ENCODE measurements around the gene SPC25. TPM values are rescaled to one million over a fixed set of nuclear protein-coding genes. Genes with fewer than 3 reads are reported as not detected.
"Not testable (repeated sequence)": the region's sequence is repeated elsewhere in the genome, so short reads cannot be mapped to it uniquely, and the experiment has no call there.

The SPC25 gene
- total RNA-seq, 5 donors from 2014 or later (not counting 1 experiment from before 2014, with no cell fraction given): 0.32 to 0.83 (median 0.43) TPM; not detected in 2

- ChIA-PET CTCF (no interaction called here), POLR2A (no interaction called here)
- no peaks in the 10 kb centered on the region for H3K36me3 ChIP-seq (ENCODE audit: control insufficient read depth in 2 of 2, extremely low read depth in 1 of 2, insufficient read depth in 1 of 2, low read length in 1 of 2)
- no peak for ATAC-seq (replicated peaks in 1 of 4)
- no peaks in the 10 kb centered on the region for H3K9me3 ChIP-seq
- Mint-ChIP-seq H3K36me3 (no peaks in the 10 kb centered on the region), H3K4me1 (peaks cover 0 to 1% (median under 1%) of the 10 kb centered on the region in 3 donors), H3K9me3 (no peaks in the 10 kb centered on the region), H3K27me3 (peaks cover 4 to 10% of the 10 kb centered on the region in 2 donors), H3K4me3 (no peak overlapping the region), H3K27ac (no peak overlapping the region)
- H3K27me3 ChIP-seq (replicated peaks in 1 of 2; ENCODE audit: control insufficient read depth in 2 of 2, extremely low read depth in 1 of 2, insufficient read depth in 2 of 2, low read length in 1 of 2): no peaks in the 10 kb centered on the region
- no peak overlapping the region for H3K27ac ChIP-seq (ENCODE audit: low read length)
- no peak for DNase-seq
- H3K4me1 ChIP-seq (ENCODE audit: control insufficient read depth in 1 of 2, extremely low read depth in 1 of 2, insufficient read depth in 2 of 2, low read length in 2 of 2): no peaks in the 10 kb centered on the region
- H3K4me3 ChIP-seq (ENCODE audit: control insufficient read depth in 1 of 2, extremely low read depth in 1 of 2, low read length in 1 of 2): no peak overlapping the region
Measured at GRCh38 chr2:168895771-168896170, 5.5 kb upstream of the SPC25 start.

DNA sequence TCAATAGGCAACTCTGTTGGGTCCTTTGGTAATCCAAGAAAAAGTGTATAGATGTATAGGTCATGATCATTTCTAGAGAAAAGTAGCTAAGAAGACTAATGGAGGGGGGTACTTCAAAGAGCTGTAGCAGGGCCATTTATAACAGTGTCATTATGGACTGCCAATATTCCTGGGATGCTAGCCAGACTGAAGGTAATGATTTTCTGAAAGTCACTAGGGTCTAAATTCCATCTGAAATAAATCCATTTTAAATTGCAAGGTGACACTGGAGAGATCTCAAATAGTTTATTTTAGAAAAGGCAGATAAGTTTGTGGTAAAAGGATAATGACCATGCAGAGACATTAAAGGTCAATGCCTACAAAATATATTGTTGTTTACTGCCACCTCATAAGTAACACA, 4.5 kb upstream of the SPC25 start:
- DNase-seq (no peak), ATAC-seq (replicated peaks in 1 of 4) (no peak)
- peaks cover 4 to 10% of the 10 kb centered on the region in 2 donors for H3K27me3 Mint-ChIP-seq
- H3K36me3 Mint-ChIP-seq: no peaks in the 10 kb centered on the region
- Histone ChIP-seq H3K4me3 (ENCODE audit: control insufficient read depth in 1 of 2, extremely low read depth in 1 of 2, low read length in 1 of 2) (no peak overlapping the region), H3K27me3 (replicated peaks in 1 of 2; ENCODE audit: control insufficient read depth in 2 of 2, extremely low read depth in 1 of 2, insufficient read depth in 2 of 2, low read length in 1 of 2) (peaks cover 0 to 2% of the 10 kb centered on the region in 2 experiments), H3K36me3 (ENCODE audit: control insufficient read depth in 2 of 2, extremely low read depth in 1 of 2, insufficient read depth in 1 of 2, low read length in 1 of 2) (no peaks in the 10 kb centered on the region), H3K27ac (ENCODE audit: low read length) (no peak overlapping the region), H3K9me3 (no peaks in the 10 kb centered on the region), H3K4me1 (ENCODE audit: control insufficient read depth in 1 of 2, extremely low read depth in 1 of 2, insufficient read depth in 2 of 2, low read length in 2 of 2) (peaks cover 0 to 5% of the 10 kb centered on the region in 2 experiments)
- H3K4me3 Mint-ChIP-seq: no peak overlapping the region
- H3K27ac Mint-ChIP-seq: no peak overlapping the region
- H3K9me3 Mint-ChIP-seq: no peaks in the 10 kb centered on the region
- CTCF ChIA-PET: no interaction called here
- H3K4me1 Mint-ChIP-seq: peaks cover 9 to 11% (median 10%) of the 10 kb centered on the region in 3 donors
- POLR2A ChIA-PET: no interaction called here

DNA sequence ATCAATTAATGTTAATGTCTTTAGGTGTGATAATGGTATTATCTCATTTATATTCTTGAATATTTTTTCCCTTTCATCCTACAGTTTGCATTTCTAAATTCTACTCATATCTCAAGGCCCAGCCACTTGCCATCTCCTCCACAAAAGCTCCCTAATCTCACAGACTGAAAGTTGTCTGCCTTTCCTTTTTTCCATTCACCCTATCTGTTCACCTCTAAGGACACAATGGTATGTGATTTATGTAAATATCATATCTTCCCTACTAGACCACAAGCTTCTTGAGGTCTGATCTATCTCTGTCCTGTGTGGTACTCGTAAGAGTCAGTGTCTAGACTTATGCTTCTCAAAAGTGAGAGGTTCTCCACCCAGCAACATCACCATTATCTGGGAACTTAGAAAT, 3.9 kb upstream of the SPC25 start:
- POLR2A ChIA-PET: no interaction called here
- Histone ChIP-seq H3K9me3 (no peaks in the 10 kb centered on the region), H3K27ac (ENCODE audit: low read length) (no peak overlapping the region), H3K27me3 (replicated peaks in 1 of 2; ENCODE audit: control insufficient read depth in 2 of 2, extremely low read depth in 1 of 2, insufficient read depth in 2 of 2, low read length in 1 of 2) (peaks cover 0 to 2% of the 10 kb centered on the region in 2 experiments), H3K4me3 (ENCODE audit: control insufficient read depth in 1 of 2, extremely low read depth in 1 of 2, low read length in 1 of 2) (no peak overlapping the region), H3K36me3 (ENCODE audit: control insufficient read depth in 2 of 2, extremely low read depth in 1 of 2, insufficient read depth in 1 of 2, low read length in 1 of 2) (no peaks in the 10 kb centered on the region), H3K4me1 (ENCODE audit: control insufficient read depth in 1 of 2, extremely low read depth in 1 of 2, insufficient read depth in 2 of 2, low read length in 2 of 2) (peaks cover 0 to 6% of the 10 kb centered on the region in 2 experiments)
- H3K27ac Mint-ChIP-seq: no peak overlapping the region
- H3K27me3 Mint-ChIP-seq: peaks cover 4 to 10% of the 10 kb centered on the region in 2 donors
- CTCF ChIA-PET: no interaction called here
- H3K4me3 Mint-ChIP-seq: no peak overlapping the region
- no peaks in the 10 kb centered on the region for H3K36me3 Mint-ChIP-seq
- no peaks in the 10 kb centered on the region for H3K9me3 Mint-ChIP-seq
- DNase-seq (no peak), ATAC-seq (replicated peaks in 1 of 4) (no peak)
- H3K4me1 Mint-ChIP-seq: peaks cover 11 to 13% (median 11%) of the 10 kb centered on the region in 3 donors
- WGBS (ENCODE audit: insufficient coverage): no CpG with 5 or more reads among the region's 1 CpG

- Mint-ChIP-seq H3K4me1 (peaks cover 11 to 13% (median 11%) of the 10 kb centered on the region in 3 donors), H3K4me3 (no peak overlapping the region), H3K27ac (no peak overlapping the region), H3K27me3 (peaks cover 4 to 10% of the 10 kb centered on the region in 2 donors), H3K9me3 (no peaks in the 10 kb centered on the region), H3K36me3 (no peaks in the 10 kb centered on the region)
- Histone ChIP-seq H3K36me3 (ENCODE audit: control insufficient read depth in 2 of 2, extremely low read depth in 1 of 2, insufficient read depth in 1 of 2, low read length in 1 of 2) (no peaks in the 10 kb centered on the region), H3K27me3 (replicated peaks in 1 of 2; ENCODE audit: control insufficient read depth in 2 of 2, extremely low read depth in 1 of 2, insufficient read depth in 2 of 2, low read length in 1 of 2) (peaks cover 0 to 2% of the 10 kb centered on the region in 2 experiments), H3K27ac (ENCODE audit: low read length) (no peak overlapping the region), H3K4me3 (ENCODE audit: control insufficient read depth in 1 of 2, extremely low read depth in 1 of 2, low read length in 1 of 2) (no peak overlapping the region), H3K9me3 (no peaks in the 10 kb centered on the region), H3K4me1 (ENCODE audit: control insufficient read depth in 1 of 2, extremely low read depth in 1 of 2, insufficient read depth in 2 of 2, low read length in 2 of 2) (peaks cover 0 to 6% of the 10 kb centered on the region in 2 experiments)
- ChIA-PET CTCF (no interaction called here), POLR2A (interaction anchor here in 1 of 2 donors (0.5 kb wide), 1 partner anchor 12 kb away, joined by 3 read pairs; no protein-coding TSS in a partner anchor)
- DNase-seq: no peak
- WGBS (ENCODE audit: insufficient coverage): no CpG with 5 or more reads among the region's 3 CpGs
- ATAC-seq (replicated peaks in 1 of 4): no peak
Measured at GRCh38 chr2:168892327-168892726, 2.1 kb upstream of the SPC25 start.

- POLR2A ChIA-PET: no interaction called here
- CTCF ChIA-PET: no interaction called here
- Mint-ChIP-seq H3K4me3 (peak overlapping the region; percentile 84 to 94 (median 90)), H3K9me3 (no peaks in the 10 kb centered on the region), H3K27me3 (peaks cover 2 to 10% of the 10 kb centered on the region in 2 donors), H3K36me3 (no peaks in the 10 kb centered on the region), H3K4me1 (peaks cover 11 to 13% (median 11%) of the 10 kb centered on the region in 3 donors), H3K27ac (no peak overlapping the region)
- peaks cover 0 to 2% of the 10 kb centered on the region in 2 experiments for H3K27me3 ChIP-seq (replicated peaks in 1 of 2; ENCODE audit: control insufficient read depth in 2 of 2, extremely low read depth in 1 of 2, insufficient read depth in 2 of 2, low read length in 1 of 2)
- ATAC-seq (replicated peaks in 1 of 4) (no peak), DNase-seq (peak in 1 of 35 experiments; percentile 3)
- no peak overlapping the region for H3K27ac ChIP-seq (ENCODE audit: low read length)
- H3K4me3 ChIP-seq (ENCODE audit: control insufficient read depth in 1 of 2, extremely low read depth in 1 of 2, low read length in 1 of 2): peak overlapping the region; percentile 63 to 80
- H3K36me3 ChIP-seq (ENCODE audit: control insufficient read depth in 2 of 2, extremely low read depth in 1 of 2, insufficient read depth in 1 of 2, low read length in 1 of 2): no peaks in the 10 kb centered on the region
- peaks cover 0 to 6% of the 10 kb centered on the region in 2 experiments for H3K4me1 ChIP-seq (ENCODE audit: control insufficient read depth in 1 of 2, extremely low read depth in 1 of 2, insufficient read depth in 2 of 2, low read length in 2 of 2)
- WGBS (ENCODE audit: insufficient coverage): no CpG with 5 or more reads among the region's 3 CpGs
- no peaks in the 10 kb centered on the region for H3K9me3 ChIP-seq
Measured at GRCh38 chr2:168889635-168890005, 610 bp downstream of the SPC25 start.

GRCh38 chr2:168884975-168885374, 5.3 kb downstream of the SPC25 start:
- no peak overlapping the region for H3K27ac ChIP-seq (ENCODE audit: low read length)
- no peaks in the 10 kb centered on the region for H3K9me3 ChIP-seq
- H3K9me3 Mint-ChIP-seq: no peaks in the 10 kb centered on the region
- no peaks in the 10 kb centered on the region for H3K36me3 Mint-ChIP-seq
- WGBS (ENCODE audit: insufficient coverage): 90% methylated on average over 1 of the region's 1 CpG
- no peak for DNase-seq
- peaks cover 4 to 14% (median 6%) of the 10 kb centered on the region in 3 donors for H3K4me1 Mint-ChIP-seq
- ATAC-seq (replicated peaks in 1 of 4): no peak
- ChIA-PET CTCF (interaction anchor here in 1 of 2 donors (0.6 kb wide), 1 partner anchor 540 kb away, joined by 3 read pairs; no protein-coding TSS in a partner anchor), POLR2A (no interaction called here)
- H3K27me3 ChIP-seq (replicated peaks in 1 of 2; ENCODE audit: control insufficient read depth in 2 of 2, extremely low read depth in 1 of 2, insufficient read depth in 2 of 2, low read length in 1 of 2): no peaks in the 10 kb centered on the region
- H3K4me3 Mint-ChIP-seq: no peak overlapping the region
- H3K27ac Mint-ChIP-seq: no peak overlapping the region
- no peaks in the 10 kb centered on the region for H3K27me3 Mint-ChIP-seq
- no peak overlapping the region for H3K4me3 ChIP-seq (ENCODE audit: control insufficient read depth in 1 of 2, extremely low read depth in 1 of 2, low read length in 1 of 2)
- H3K4me1 ChIP-seq (ENCODE audit: control insufficient read depth in 1 of 2, extremely low read depth in 1 of 2, insufficient read depth in 2 of 2, low read length in 2 of 2): peaks cover 0 to 4% of the 10 kb centered on the region in 2 experiments
- H3K36me3 ChIP-seq (ENCODE audit: control insufficient read depth in 2 of 2, extremely low read depth in 1 of 2, insufficient read depth in 1 of 2, low read length in 1 of 2): no peaks in the 10 kb centered on the region

DNA sequence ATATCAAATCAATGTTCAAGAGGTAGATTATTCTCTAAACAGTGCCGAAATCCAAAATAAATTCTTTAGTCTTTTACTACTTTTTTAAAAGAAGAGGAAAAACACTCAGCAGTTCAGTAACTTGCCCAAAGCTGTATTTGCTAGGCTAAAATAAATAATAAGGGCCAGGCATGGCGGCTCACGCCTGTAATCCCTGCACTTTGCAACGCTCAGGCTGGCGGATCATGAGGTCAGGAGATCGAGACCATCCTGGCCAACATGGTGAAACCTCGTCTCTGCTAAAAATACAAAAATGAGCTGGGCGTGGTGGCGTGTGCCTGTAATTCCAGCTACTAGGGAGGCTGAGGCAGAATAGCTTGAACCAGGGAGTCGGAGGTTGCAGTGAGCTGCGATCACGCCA, 8.1 kb downstream of the SPC25 start:
- H3K4me1 Mint-ChIP-seq: peaks cover 0 to 16% (median 3%) of the 10 kb centered on the region in 3 donors
- H3K36me3 ChIP-seq (ENCODE audit: control insufficient read depth in 2 of 2, extremely low read depth in 1 of 2, insufficient read depth in 1 of 2, low read length in 1 of 2); H3K27me3 ChIP-seq (replicated peaks in 1 of 2; ENCODE audit: control insufficient read depth in 2 of 2, extremely low read depth in 1 of 2, insufficient read depth in 2 of 2, low read length in 1 of 2); ATAC-seq (replicated peaks in 1 of 4); POLR2A ChIA-PET; H3K4me1 ChIP-seq (ENCODE audit: control insufficient read depth in 1 of 2, extremely low read depth in 1 of 2, insufficient read depth in 2 of 2, low read length in 2 of 2); H3K27ac Mint-ChIP-seq; H3K4me3 ChIP-seq (ENCODE audit: control insufficient read depth in 1 of 2, extremely low read depth in 1 of 2, low read length in 1 of 2); DNase-seq; CTCF ChIA-PET; H3K9me3 ChIP-seq; H3K4me3 Mint-ChIP-seq; H3K36me3 Mint-ChIP-seq; H3K9me3 Mint-ChIP-seq; H3K27ac ChIP-seq (ENCODE audit: low read length); H3K27me3 Mint-ChIP-seq: not testable (repeated sequence)
- 96% methylated on average over 8 of the region's 12 CpGs for WGBS (ENCODE audit: insufficient coverage)

Data from T-cell (primary cell).